Body of pancreas (tissue), 4 donors: ENCODE results near the gene OTOG. TPM values are rescaled to one million over a fixed set of nuclear protein-coding genes. Genes with fewer than 3 reads are reported as not detected.

Experiments used
- ATAC-seq: fragments of 150-250 bp; one replicate; pipeline ENCODE4 v1.9.1; 2016
- DNase-seq, 4 donors: peaks; one replicate each; pipeline ENCODE4 v3.0.0-alpha.2; 2019
- H3K27ac ChIP-seq, 4 donors: fragments of 200-600 bp; sonication (generic); 1 replicate in 3 of 4; 2 replicates in 1 of 4; pipeline versions ENCODE4 v1.5.1 to v1.6.1; 2016 to 2019; ENCODE audit warnings: mild to moderate bottlenecking in 1 of 4, mixed read lengths in 1 of 4, moderate library complexity in 1 of 4
- H3K27me3 ChIP-seq, 2 donors: fragments of 200-600 bp; sonication (generic); one replicate each; pipeline ENCODE4 v1.6.0; 2016; ENCODE audit warnings: mild to moderate bottlenecking in 1 of 2
- H3K36me3 ChIP-seq, 2 donors: fragments of 200-600 bp; sonication (generic); replicated peaks in 1 of 2; 2 replicates each; pipeline ENCODE4 v1.5.1; 2016; ENCODE audit warnings: low read depth in 2 of 2; ENCODE audit not compliant: insufficient read depth in 1 of 2
- H3K4me1 ChIP-seq: fragments of 200-600 bp; sonication (generic); one replicate; pipeline ENCODE4 v1.6.0; 2016
- H3K4me3 ChIP-seq, 2 donors: fragments of 200-600 bp; sonication (generic); 1 replicate in 1 of 2; 2 replicates in 1 of 2; pipeline ENCODE4 v1.5.1; 2016 to 2019
- H3K9me3 ChIP-seq, 3 donors: fragments of 200-600 bp; sonication (generic); 1 replicate in 2 of 3; 2 replicates in 1 of 3; pipeline ENCODE4 v1.5.1; 2016
- CTCF ChIP-seq, 7 experiments: fragments of 450-650 bp in 4 of 7; fragments of 200-600 bp in 3 of 7; sonication (generic) in 3 of 7; IDR thresholded peaks; one replicate each; pipeline ENCODE4 v1.5.1; 2016 to 2019; ENCODE audit warnings: antibody characterized with exemption in 7 of 7
- POLR2A ChIP-seq, 3 donors: fragments of 450-650 bp; IDR thresholded peaks; one replicate each; pipeline ENCODE4 v1.6.1; 2016; ENCODE audit warnings: antibody characterized with exemption in 3 of 3, mild to moderate bottlenecking in 2 of 3
- WGBS, 2 donors: methylation state at CpG; one replicate each; pipeline ENCODE4 v1.1.5; 2017; 5-methylcytosine and 5-hydroxymethylcytosine counted together
- intact Hi-C: fragments of 100-400 bp; cut with DNase I; formaldehyde crosslinking; loops from one replicate; pipeline ENCODE4 v1.15.1; 2023
- total RNA-seq, 2 donors: library from RNA; depleted of rRNA; stranded (reverse); fragments of >200 nt; gene quantifications; one replicate each; pipeline ENCODE4 v1.1.0, GENCODE V29; 2016

The OTOG gene
- total RNA-seq, 2 donors from 2014 or later: not detected

DNA sequence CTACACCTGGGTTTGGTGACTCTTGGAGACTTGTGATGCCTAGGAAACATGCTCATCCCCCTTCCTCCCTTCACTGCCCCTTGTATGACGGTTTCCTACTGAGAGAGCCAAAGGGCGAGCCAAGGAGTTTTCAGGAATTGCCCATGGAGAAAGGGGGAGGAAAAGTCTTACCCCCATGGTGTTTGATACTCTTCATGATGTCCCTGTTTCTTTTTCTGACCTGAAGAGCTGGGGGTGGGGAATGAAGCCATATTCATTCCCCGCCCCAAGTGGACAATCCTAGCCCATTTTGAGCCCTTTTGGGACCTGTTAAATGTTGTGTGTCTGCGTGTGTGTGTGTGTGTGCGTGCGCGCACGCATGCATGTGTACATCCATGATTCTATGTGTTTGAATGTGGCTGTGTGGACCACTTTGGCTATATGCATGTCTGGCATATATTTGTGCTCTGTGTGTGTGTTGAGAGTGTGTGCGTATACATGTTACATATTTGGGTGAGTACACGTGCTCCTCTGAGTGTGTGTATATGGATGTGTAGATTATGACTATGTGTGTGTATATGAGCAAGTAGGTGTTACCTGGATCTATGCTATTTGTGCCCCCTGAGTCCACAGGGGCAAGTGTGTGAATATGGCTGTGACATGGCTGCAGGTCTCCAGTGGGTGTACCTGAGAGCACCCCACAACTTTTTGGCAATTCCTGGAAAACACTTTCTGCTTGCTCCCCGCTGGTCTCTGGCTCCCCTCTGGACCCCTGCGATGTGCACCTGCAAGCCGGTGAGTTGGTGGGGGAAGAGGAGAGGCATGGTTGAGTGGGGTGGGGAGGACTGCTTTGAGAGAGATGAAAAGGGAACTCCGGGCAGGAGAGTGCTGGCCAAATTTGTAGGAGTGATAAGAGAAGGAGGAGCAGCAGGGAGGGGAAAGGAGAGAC is 24.6 kb downstream of the OTOG start:
- DNase-seq: no peak
- intact Hi-C loops: no loop called here

GRCh38 chr11:17572359-17572690 is 25.3 kb downstream of the OTOG start:
- Histone ChIP-seq H3K4me3 (no peak overlapping the region), H3K9me3 (no peaks in the 10 kb centered on the region), H3K27me3 (no peaks in the 10 kb centered on the region), H3K4me1 (no peaks in the 10 kb centered on the region), H3K27ac (no peak overlapping the region), H3K36me3 (no peaks in the 10 kb centered on the region)
- DNase-seq: no peak
- TF ChIP-seq POLR2A (IDR thresholded peaks at IDR 0.05) (no peak), CTCF (IDR thresholded peaks at IDR 0.05) (no peak)
- 64 to 70% methylated on average over 3 of the region's 3 CpGs for WGBS, 2 donors
- intact Hi-C loops: no loop called here
- no peak for ATAC-seq

More for the DNA sequence above, 24.6 kb downstream of the OTOG start:
- no peak for TF ChIP-seq CTCF (IDR thresholded peaks at IDR 0.05)
- no peak for TF ChIP-seq POLR2A (IDR thresholded peaks at IDR 0.05)
- Histone ChIP-seq H3K9me3 (no peaks in the 10 kb centered on the region), H3K27ac (no peak overlapping the region), H3K4me3 (no peak overlapping the region), H3K4me1 (no peaks in the 10 kb centered on the region), H3K36me3 (no peaks in the 10 kb centered on the region), H3K27me3 (no peaks in the 10 kb centered on the region)
- 81 to 82% methylated on average over 14 of the region's 14 CpGs for WGBS, 2 donors
- ATAC-seq: no peak

DNA sequence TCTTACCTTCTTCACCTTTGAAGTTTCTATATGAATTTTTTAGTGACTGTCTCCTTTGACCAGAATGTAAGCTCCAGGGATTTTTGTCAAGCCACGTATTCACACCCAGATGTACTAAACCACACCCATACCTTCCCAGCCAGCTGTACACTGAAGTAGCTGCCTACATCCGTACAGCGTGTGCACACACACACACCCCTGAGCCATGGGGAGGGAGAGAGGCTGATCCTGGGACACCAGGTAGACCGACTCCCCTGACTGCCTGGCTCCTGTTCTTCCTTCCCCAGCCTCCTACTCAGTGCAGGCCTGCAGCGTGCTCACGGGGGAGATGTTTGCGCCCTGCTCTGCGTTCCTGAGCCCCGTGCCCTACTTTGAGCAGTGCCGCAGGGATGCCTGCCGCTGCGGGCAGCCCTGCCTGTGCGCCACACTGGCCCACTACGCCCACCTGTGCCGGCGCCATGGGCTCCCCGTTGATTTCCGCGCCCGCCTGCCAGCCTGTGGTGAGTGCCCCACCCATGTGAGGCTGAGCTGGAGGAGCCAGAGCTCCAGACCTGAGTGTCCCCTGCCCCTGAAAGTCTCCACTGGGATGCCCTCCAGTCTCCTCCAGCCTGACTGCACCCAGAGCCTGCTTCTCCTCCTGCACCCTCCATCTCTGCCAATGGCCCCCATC is 25.9 kb downstream of the OTOG start:
- intact Hi-C loops: no loop called here
- Histone ChIP-seq H3K27ac (no peak overlapping the region), H3K4me3 (no peak overlapping the region), H3K27me3 (no peaks in the 10 kb centered on the region), H3K9me3 (no peaks in the 10 kb centered on the region), H3K36me3 (no peaks in the 10 kb centered on the region), H3K4me1 (no peaks in the 10 kb centered on the region)
- no peak for DNase-seq
- TF ChIP-seq POLR2A (IDR thresholded peaks at IDR 0.05) (no peak), CTCF (IDR thresholded peaks at IDR 0.05) (no peak)
- no peak for ATAC-seq
- WGBS, 2 donors: 81 to 92% methylated on average over 15 to 20 of the region's 20 CpGs

DNA sequence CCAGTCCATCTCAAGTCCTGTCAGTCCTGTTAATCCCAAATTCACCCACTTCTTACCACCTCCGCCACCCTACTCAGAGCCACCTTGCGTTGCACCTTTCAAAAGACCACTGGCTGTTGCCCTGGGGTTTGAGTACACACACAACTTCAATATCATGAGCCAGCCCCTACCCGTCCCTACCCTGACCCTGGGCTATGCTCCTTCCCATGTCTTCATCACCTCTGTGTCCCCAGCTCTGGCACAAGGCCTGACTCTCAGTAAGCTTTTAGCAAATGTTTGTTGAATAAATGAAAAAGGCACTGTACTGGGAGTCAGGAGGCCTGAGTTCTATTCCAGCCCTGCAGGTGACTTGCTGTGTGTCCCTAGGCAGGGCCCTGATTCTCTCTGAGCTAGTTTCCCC is 26.5 kb downstream of the OTOG start:
- Histone ChIP-seq H3K4me3 (no peak overlapping the region), H3K9me3 (no peaks in the 10 kb centered on the region), H3K27me3 (no peaks in the 10 kb centered on the region), H3K4me1 (no peaks in the 10 kb centered on the region), H3K36me3 (no peaks in the 10 kb centered on the region), H3K27ac (no peak overlapping the region)
- TF ChIP-seq POLR2A (IDR thresholded peaks at IDR 0.05) (no peak), CTCF (IDR thresholded peaks at IDR 0.05) (no peak)
- DNase-seq (no peak), ATAC-seq (no peak)
- 85 to 97% methylated on average over 3 of the region's 3 CpGs for WGBS, 2 donors
- intact Hi-C loops: no loop called here
